Stimulated activated naive CD4-positive, alpha-beta T cell (primary cell): ENCODE measurements around the gene ZNF367.
"Not testable (repeated sequence)": the region's sequence is repeated elsewhere in the genome, so short reads cannot be mapped to it uniquely, and the experiment has no call there.

ENCODE experiments used
- DNase-seq, 6 experiments: peaks; one replicate each; lab custom pipeline; 2025; lab: John Stamatoyannopoulos, UW

Gene ZNF367

DNA sequence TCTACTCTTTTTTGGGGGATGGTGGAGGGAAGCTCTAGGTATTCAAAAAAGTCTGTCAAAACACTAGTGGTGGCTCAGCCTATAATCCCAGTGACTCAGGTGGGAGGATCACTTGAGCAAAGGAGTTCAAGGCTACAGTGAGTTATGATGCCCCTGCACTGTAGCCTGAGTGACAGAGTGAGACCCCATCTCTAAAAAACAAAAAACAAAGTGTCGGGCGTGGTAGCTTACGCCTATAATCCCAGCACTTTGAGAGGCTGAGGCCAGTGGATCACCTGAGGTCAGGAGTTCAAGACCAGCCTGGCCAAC, 18.9 kb downstream of the ZNF367 start:
- no peak for DNase-seq

DNA sequence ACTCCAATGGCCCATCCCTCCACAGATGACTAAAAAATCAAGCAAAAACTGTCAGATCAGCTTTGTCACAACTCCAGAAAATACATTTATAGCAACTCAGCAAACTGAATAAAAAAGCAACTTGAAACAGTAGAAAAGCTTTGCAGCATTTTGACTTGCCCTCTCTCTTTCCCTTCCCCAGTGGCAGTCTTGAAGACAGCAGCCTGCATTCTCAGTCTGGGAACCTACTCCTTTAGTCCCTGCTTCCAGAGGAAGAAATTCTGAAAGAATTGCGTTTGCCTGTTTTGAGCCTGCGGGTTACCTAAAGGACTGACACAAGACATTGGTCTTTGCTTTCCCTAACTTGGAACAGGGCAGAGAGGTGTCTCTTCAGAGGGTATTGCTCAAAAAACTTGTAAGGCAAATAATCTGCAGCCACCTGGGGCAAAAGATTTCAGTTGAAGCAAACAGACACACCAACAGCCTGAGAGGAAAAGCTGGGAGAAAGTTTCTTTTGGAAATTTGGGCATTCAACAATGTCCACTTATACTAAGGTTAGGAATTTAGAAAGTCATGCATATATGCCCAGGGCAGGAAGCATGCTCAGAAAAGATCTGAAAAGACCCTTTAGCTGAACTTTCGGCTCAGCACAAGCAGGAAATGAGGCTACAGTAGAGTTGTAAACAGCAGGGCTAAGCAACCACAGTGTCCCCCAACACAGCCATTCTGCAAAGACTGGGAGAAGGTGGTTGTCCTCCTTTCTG, 19.4 kb downstream of the ZNF367 start:
- DNase-seq: peak in 3 of 6 experiments; percentile 19 to 35 (median 33)

DNA sequence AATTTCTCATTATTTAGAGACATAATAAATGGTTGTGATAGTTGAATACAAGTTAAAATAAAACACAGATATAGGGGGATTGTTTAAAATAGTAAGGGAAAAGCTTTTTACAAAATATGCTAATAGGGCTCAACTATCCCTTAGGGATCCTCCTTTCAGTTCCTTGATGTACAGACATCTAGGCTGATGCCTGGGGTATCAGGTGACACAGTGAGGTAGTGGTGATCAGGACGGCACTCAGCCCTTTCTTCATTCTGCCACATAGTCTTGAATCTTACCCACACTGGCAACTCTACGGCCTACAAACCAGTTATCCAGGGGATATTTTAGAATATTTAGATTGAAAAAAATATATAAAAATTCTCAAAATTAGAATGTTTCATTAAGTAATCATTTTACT, 22.2 kb downstream of the ZNF367 start:
- no peak for DNase-seq

DNA sequence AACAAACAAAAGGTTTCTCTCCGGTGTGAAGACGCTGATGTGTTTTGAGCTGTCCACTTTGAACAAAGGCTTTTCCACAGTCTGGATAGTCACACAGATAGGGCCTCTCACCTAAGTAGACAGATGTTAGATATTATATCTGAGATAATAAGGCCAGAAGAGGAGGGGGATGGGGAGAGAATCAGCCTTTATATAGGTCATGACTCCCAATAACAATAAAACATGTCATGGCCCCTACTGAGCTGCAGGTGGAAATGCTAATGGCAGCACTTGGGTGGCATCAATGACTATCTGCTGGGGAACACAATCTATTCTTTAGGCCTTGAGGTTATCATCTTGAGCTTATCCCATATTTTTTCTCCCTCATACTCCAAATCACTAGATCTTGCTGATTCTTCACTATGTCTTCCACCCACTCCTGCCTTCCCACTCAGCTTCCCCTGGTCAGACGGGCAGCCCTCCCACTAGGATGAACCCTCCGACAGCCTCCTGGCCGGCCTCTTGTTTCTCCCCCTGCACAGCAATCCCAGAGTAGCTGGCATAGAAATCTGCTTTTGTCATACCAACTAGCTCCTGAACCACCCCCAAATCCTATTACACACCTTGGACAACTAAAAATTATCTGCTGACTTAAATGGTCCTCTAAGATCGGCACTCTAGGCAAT, 23.2 kb downstream of the ZNF367 start:
- no peak for DNase-seq

GRCh38 chr9:96392263-96392662, 25.9 kb downstream of the ZNF367 start:
- no peak for DNase-seq

- DNase-seq: no peak
Observed at GRCh38 chr9:96391021-96391765, 27.0 kb downstream of the ZNF367 start.

DNA sequence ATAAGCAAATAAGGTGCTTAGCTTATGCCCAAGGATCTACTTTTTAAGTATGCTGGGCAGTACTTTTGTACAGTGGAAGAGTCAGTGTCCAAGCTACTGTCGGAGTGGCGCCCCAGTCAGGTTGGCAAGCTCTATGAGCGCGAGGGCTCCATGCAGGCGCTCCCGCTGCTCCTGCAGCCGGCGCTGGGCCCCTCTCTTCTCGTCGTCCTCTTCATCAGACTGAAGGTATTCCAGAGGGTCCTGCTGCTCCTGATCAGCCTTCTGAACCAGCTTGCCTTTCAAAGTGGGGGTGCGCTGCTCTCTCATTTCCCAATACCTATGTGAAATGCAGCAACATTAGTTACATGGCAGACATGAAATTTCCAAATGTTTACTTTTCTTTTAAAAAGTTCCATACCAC, 30.0 kb downstream of the ZNF367 start:
- no peak for DNase-seq

DNA sequence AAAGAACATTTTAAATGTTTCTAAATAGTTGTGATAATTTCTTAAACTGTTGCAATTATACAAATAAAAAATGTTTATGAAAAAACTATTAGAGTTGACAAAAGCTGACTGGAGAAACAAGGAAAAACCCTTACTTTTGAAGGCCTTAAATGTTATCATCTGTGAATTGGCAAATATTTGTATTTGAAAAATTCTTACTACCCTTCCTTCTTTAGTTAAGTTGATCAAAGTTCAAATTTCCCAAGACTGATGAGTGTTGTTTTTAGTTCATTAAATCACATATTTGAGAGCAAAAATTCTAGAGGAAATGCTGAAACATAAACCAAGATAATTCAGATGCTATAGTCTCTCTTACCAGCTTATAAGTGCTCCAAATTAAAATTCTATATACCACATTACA, 32.0 kb downstream of the ZNF367 start:
- DNase-seq: no peak

DNA sequence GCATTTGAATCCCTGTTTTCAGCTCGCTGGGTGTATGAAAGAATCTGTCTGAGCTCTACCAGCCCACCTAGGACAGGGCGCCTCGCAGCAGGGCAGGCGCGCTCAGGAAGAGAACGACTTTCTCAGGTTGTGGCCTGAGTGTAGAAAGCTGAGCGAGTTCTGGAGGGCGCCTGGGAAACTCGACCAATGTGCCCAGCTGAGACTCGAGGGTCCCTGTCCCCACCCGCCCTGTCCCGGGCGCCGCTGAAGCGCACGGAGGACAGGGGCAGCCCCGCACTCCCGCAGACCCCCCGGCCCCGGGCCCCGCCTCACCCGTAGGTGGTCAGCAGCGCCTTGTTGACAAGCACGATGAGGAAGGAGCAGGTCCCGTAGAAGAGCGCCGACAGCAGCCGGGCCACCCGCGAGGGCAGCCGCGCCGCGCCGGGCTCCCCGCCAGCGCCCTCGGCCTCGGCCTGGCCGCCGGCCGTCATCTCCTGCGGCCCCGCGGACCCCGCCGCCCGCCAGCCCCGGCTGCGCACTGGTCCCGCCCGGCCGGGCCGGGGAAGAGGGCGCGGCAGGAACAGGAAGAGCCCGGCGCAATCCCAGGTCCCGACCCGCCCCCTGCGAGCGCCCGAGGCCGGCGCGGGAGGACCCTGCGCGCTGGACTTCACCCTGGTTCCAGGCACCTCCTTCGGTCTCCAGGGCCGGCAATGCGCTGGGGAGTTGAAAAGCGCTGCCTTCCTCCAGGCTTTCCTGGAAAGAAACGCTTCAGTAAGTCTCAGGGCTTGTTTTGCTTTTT, 34.8 kb downstream of the ZNF367 start, which contains the start of gene SLC35D2:
Gene SLC35D2, minus strand, starts transcription at position 547 of the 778 bp plus-strand sequence. Its CDS starts 77 bp downstream, at position 470.
- DNase-seq: peak in 4 of 6 experiments; percentile 2 to 15 (median 4)

DNA sequence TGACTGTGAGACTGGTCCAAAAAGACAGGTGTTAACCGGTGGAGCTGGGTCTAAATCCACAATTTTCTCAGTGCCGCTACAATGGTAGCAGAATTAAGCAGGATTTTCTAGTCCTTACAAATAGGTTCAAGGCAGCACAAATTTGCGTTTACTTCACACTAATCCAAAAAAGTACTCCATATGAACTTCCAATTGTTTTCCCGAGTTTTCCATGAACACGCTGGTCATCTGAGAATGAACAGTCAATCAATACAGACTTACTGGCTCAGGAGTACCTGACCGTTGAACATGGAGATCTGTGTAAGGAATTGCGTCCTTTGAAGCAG, 35.4 kb downstream of the ZNF367 start:
- no peak for DNase-seq

DNA sequence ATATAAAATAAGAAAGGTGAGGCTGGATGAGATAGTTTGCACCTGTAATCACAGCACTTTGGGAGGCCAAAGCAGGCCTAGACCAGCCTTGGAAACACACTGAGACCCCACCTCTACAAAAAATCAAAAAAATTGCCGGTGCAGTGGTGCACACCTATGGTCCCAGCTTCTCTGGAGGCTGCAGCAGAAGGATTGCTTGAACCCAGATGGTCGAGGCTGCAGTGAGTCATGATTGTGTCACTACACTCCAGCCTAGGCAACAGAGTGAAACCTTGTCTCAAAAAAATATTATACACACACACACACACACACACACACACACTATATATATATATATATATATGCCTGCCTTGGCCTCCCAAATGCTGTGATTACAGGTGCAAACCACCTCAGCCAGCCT, 36.0 kb downstream of the ZNF367 start:
- DNase-seq: no peak

DNA sequence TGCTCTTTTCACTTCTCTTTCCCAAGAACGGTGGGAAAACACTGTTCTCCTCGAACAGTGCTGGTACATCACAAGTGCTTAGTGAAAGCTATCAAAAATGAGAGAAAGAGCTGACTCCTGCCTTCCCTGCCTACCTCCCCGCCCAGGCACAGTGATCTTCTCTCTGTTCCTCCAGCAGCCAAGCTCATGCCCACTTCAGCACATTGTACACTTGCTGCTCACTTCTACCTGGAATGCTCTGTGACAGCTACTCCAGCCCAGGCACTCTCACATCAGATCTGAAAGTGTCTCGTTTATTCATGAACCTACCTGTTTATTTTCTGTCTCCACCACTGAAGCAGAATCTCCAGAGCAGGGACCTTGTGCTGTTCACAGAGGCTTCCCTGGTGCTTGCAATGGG, 36.5 kb downstream of the ZNF367 start:
- DNase-seq: no peak

GRCh38 chr9:96381125-96381524, 37.0 kb downstream of the ZNF367 start:
- no peak for DNase-seq

- no peak for DNase-seq
Observed at GRCh38 chr9:96379461-96379860, 38.7 kb downstream of the ZNF367 start.

- no peak for DNase-seq
Observed at GRCh38 chr9:96378187-96378586, 40.0 kb downstream of the ZNF367 start.

DNA sequence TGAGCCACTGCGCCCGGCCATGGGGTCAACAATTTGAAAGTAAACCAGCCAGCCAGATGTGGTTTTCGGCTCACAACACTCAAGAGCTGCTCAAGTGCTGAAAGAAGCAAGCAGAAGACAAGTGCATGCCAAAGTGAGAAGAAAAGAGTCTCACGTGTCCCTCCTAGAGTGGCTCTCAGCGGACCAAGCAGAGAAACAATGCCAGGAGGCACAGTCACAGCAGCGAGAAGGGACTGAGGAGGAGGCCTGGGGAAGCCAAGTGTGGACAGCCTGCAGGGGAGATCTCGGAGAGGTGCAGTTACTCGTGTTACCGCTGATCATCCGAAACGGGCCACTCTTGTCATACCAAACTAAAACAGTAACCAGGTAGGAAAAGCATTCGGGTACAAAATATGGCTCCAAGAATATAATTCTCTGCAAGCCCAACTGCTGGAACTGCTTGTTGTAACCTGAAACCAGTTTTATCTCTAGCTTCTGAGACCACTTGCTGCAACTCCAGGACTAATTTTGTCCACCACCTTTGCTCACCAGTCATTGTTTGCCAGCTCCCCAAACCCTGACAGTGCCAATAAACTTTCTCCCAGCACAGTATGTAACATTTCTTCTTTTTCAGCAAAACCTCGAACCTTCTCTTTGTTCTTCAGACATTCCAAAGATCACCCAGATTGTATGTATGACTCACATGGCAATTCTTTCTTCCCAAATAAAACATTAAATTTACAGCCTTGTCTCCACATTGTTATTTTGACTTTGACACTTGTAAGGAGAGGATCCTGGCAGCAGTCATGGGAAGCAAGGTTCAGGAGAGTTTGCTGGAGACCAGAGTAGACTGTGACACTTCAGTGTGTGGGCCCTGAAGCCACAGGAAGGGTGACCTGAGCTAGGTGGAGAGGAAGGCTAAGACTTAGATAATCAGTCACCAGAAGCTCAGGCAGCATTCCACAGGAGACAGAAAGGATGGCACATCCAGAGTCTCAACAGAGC, 41.0 kb downstream of the ZNF367 start:
- DNase-seq: no peak

GRCh38 chr9:96375507-96375906, 42.7 kb downstream of the ZNF367 start:
- DNase-seq: not testable (repeated sequence)

GRCh38 chr9:96367943-96368342, 50.2 kb downstream of the ZNF367 start:
- no peak for DNase-seq

DNA sequence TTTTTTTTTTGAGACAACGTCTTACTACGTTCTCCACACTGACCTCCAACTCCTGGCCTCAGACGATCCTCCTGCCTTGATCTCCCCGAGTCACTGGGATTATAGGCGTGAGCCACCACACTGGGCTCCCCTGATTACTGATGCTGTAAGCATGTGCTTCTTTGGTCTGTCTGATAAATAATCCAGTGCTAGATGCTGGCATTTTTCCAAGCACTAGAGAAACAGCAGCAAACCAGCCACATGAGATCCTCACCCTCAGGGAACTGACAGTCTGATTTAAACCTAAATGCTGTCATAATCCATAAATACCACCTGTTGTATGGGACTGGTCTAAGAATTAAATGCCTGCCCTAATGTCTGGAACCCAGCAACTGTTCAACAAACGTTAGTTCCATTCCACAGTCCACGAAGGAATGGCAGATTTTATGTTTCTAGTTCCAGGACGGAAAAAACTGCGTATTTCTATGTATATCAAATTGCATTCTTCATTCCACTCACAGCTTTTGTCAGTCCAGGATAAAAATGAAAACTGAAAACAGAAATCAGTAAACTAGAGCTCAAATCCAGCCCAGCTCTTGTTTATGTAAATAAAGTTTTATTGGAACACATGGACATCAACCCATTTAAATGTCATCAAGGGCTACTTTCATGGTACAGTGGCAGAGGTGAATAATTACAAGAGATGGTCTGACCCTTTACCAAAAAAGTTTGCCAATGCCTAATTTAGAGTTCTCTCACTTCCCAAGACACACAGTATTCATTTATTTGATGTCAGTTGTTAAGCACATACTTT, 54.8 kb downstream of the ZNF367 start:
- no peak for DNase-seq

DNA sequence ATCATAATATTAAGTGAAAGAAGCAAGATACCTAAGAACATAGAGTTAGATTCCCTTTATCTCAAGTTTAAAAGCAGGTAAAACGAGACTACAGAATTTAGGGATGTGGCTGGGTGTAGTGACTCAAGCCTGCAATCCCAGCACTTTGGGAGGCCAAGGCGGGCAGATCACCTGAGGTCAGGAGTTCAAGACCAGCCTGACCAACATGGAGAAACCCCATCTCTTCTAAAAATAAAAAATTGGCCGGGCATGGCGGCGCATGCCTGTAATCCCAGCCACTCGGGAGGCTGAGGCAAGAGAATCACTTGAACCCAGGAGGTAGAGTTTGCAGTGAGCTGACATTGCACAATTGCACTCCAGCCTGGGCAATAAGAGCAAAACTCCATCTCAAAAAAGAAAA, 56.1 kb downstream of the ZNF367 start:
- not testable (repeated sequence) for DNase-seq
